Activated B cell treated with CpG ODN at 0.5 μM for 24 hours (primary cell): Measurements from ENCODE around the gene S100A4. TPM values are rescaled to one million over a fixed set of nuclear protein-coding genes. Genes with fewer than 3 reads are reported as not detected.

Source experiments
- ATAC-seq: fragments of 200-7000 bp; cut with Tn5 transposase; one replicate; pipeline ENCODE4 v1.10.0; 2021; ENCODE audit warnings: low read depth, mild to moderate bottlenecking, moderate library complexity
- CTCF ChIA-PET: fragments of 350-600 bp; sonication (Branson Sonifier 250); formaldehyde crosslinking; loops from one replicate; lab custom pipeline; 2021; ENCODE audit warnings: antibody characterized with exemption; lab: Charles Lee
- POLR2A ChIA-PET: fragments of 350-600 bp; sonication (Branson Sonifier 250); formaldehyde crosslinking; loops from one replicate; lab custom pipeline; 2021; ENCODE audit warnings: antibody characterized with exemption; lab: Charles Lee
- DNase-seq: peaks from one replicate; pipeline ENCODE4 v3.0.0; 2022
- H3K27ac Mint-ChIP-seq: one replicate; pipeline ENCODE4 v1.8.0; 2020; ENCODE audit warnings: mixed read lengths
- H3K27me3 Mint-ChIP-seq: one replicate; pipeline ENCODE4 v1.8.0; 2021; ENCODE audit warnings: mixed read lengths
- H3K36me3 Mint-ChIP-seq: one replicate; pipeline ENCODE4 v1.8.0; 2021; ENCODE audit warnings: low read depth, mixed read lengths
- H3K4me1 Mint-ChIP-seq: one replicate; pipeline ENCODE4 v1.8.0; 2021; ENCODE audit warnings: mixed read lengths
- H3K4me3 Mint-ChIP-seq: one replicate; pipeline ENCODE4 v1.8.0; 2020; ENCODE audit warnings: mild to moderate bottlenecking, mixed read lengths
- H3K9me3 Mint-ChIP-seq: one replicate; pipeline ENCODE4 v1.8.0; 2020; ENCODE audit warnings: mixed read lengths
- CTCF ChIP-seq: fragments of 200-600 bp; IDR thresholded peaks from one replicate; pipeline ENCODE4 v1.8.0; 2022; ENCODE audit warnings: antibody characterized with exemption, mild to moderate bottlenecking
- intact Hi-C: fragments of 100-400 bp; cut with micrococcal nuclease; formaldehyde crosslinking; loops from one replicate; pipeline ENCODE4 v1.15.1; 2024
- total RNA-seq: library from RNA; stranded (reverse); gene quantifications from 2 replicates; pipeline ENCODE4 v1.2.3, GENCODE V29; 2022

S100A4 gene
- total RNA-seq, 1 donor from 2014 or later, result 315 TPM

- intact Hi-C loops, result no loop called here
- Mint-ChIP-seq H3K4me3 (no peak overlapping the region), H3K9me3 (no peaks in the 10 kb centered on the region), H3K4me1 (peaks cover 4% of the 10 kb centered on the region), H3K27me3 (peaks cover 5% of the 10 kb centered on the region), H3K36me3 (no peaks in the 10 kb centered on the region), H3K27ac (no peak overlapping the region)
- ATAC-seq (no peak), DNase-seq (no peak)
- ChIA-PET CTCF (no interaction called here), POLR2A (interaction anchor here (0.8 to 1.6 kb wide), 3 partner anchors 12 to 14 kb away, joined by 3 to 5 read pairs (median 3); partner anchors contain the start of gene S100A5)
- TF ChIP-seq CTCF, result no peak
Measured at GRCh38 chr1:153553096-153553495, 7.5 kb upstream of the S100A4 start.

- DNase-seq (no peak), ATAC-seq (no peak)
- CTCF ChIA-PET, result interaction anchor here (0.6 kb wide), 1 partner anchor 41 kb away, joined by 3 read pairs; no protein-coding TSS in a partner anchor
- H3K27me3 Mint-ChIP-seq, result peaks cover 5% of the 10 kb centered on the region
- H3K9me3 Mint-ChIP-seq, result no peaks in the 10 kb centered on the region
- no peaks in the 10 kb centered on the region for H3K36me3 Mint-ChIP-seq
- POLR2A ChIA-PET, result interaction anchor here (0.8 to 1.5 kb wide), 4 partner anchors 11 to 81 kb away, joined by 3 to 5 read pairs (median 4); partner anchors contain the start of genes CHTOP, S100A2 and S100A5
- intact Hi-C loops, result no loop called here
- TF ChIP-seq CTCF, result no peak
- H3K4me1 Mint-ChIP-seq, result peaks cover 4% of the 10 kb centered on the region
- no peak overlapping the region for H3K4me3 Mint-ChIP-seq
- no peak overlapping the region for H3K27ac Mint-ChIP-seq
Measured at GRCh38 chr1:153552335-153552734, 6.7 kb upstream of the S100A4 start.

- no peaks in the 10 kb centered on the region for H3K9me3 Mint-ChIP-seq
- ATAC-seq (no peak), DNase-seq (no peak)
- intact Hi-C loops, result no loop called here
- CTCF ChIA-PET, result interaction anchor here (1.0 kb wide), 1 partner anchor 17 kb away, joined by 3 read pairs; no protein-coding TSS in a partner anchor
- no peaks in the 10 kb centered on the region for H3K36me3 Mint-ChIP-seq
- peaks cover 12% of the 10 kb centered on the region for H3K4me1 Mint-ChIP-seq
- TF ChIP-seq CTCF, result no peak
- H3K27me3 Mint-ChIP-seq, result peaks cover 5% of the 10 kb centered on the region
- POLR2A ChIA-PET, result interaction anchor here (0.6 to 1.5 kb wide), 5 partner anchors 10 to 124 kb away, joined by 3 to 5 read pairs (median 4); partner anchors contain the start of genes CHTOP and S100A5
- no peak overlapping the region for H3K4me3 Mint-ChIP-seq
- peak overlapping the region; percentile 14 for H3K27ac Mint-ChIP-seq
Measured at GRCh38 chr1:153550827-153551500, 5.4 kb upstream of the S100A4 start.

GRCh38 chr1:153550398-153550758, 4.8 kb upstream of the S100A4 start:
- Mint-ChIP-seq H3K4me1 (peaks cover 18% of the 10 kb centered on the region), H3K27me3 (peaks cover 5% of the 10 kb centered on the region), H3K4me3 (no peak overlapping the region), H3K27ac (peak overlapping the region; percentile 14), H3K36me3 (peaks cover 2% of the 10 kb centered on the region), H3K9me3 (no peaks in the 10 kb centered on the region)
- no peak for ATAC-seq
- CTCF ChIA-PET, result no interaction called here
- POLR2A ChIA-PET, result interaction anchor here (1.2 to 1.4 kb wide), 2 partner anchors 9 to 11 kb away, joined by 3 to 4 read pairs; partner anchors contain the start of gene S100A5
- no peak for DNase-seq
- TF ChIP-seq CTCF, result no peak
- intact Hi-C loops, result no loop called here

GRCh38 chr1:153549741-153550397, 4.3 kb upstream of the S100A4 start:
- CTCF ChIA-PET, result no interaction called here
- POLR2A ChIA-PET, result interaction anchor here (1.2 kb wide), 1 partner anchor 11 kb away, joined by 3 read pairs; no protein-coding TSS in a partner anchor
- no peak for TF ChIP-seq CTCF
- peaks cover 5% of the 10 kb centered on the region for H3K27me3 Mint-ChIP-seq
- intact Hi-C loops, result no loop called here
- H3K9me3 Mint-ChIP-seq, result no peaks in the 10 kb centered on the region
- H3K4me3 Mint-ChIP-seq, result no peak overlapping the region
- peaks cover 23% of the 10 kb centered on the region for H3K4me1 Mint-ChIP-seq
- H3K36me3 Mint-ChIP-seq, result peaks cover 5% of the 10 kb centered on the region
- DNase-seq (no peak), ATAC-seq (no peak)
- H3K27ac Mint-ChIP-seq, result peak overlapping the region; percentile 14
